Activated naive CD4-positive, alpha-beta T cell treated with anti-CD3 and anti-CD28 coated beads, Interleukin-2, amount 10 ng/mL, durations not matched to agents 7 days and 5 days (primary cell): ENCODE data around the gene BAHD1.
A peak's percentile ranks its signal among the peaks of the same experiment; 100 is the strongest.

Experiments
- CTCF ChIA-PET: fragments of 350-600 bp; sonication (Branson Sonifier 250); formaldehyde crosslinking; loops from one replicate; lab custom pipeline; 2021; ENCODE audit warnings: antibody characterized with exemption; lab: Charles Lee
- DNase-seq: peaks from one replicate; pipeline ENCODE4 v3.0.0-alpha.2; 2020
- H3K27ac Mint-ChIP-seq: one replicate; pipeline ENCODE4 v1.8.0; 2021; ENCODE audit warnings: mild to moderate bottlenecking, moderate library complexity, mixed read lengths
- H3K27me3 Mint-ChIP-seq: one replicate; pipeline ENCODE4 v1.8.0; 2021; ENCODE audit warnings: mild to moderate bottlenecking, mixed read lengths
- H3K36me3 Mint-ChIP-seq: one replicate; pipeline ENCODE4 v1.8.0; 2021; ENCODE audit warnings: mixed read lengths
- H3K4me1 Mint-ChIP-seq: one replicate; pipeline ENCODE4 v1.8.0; 2021; ENCODE audit warnings: mixed read lengths
- H3K4me3 Mint-ChIP-seq: one replicate; pipeline ENCODE4 v1.8.0; 2021; ENCODE audit warnings: mild to moderate bottlenecking, moderate library complexity, mixed read lengths
- H3K9me3 Mint-ChIP-seq: one replicate; pipeline ENCODE4 v1.8.0; 2021; ENCODE audit warnings: mixed read lengths

Gene BAHD1

DNA sequence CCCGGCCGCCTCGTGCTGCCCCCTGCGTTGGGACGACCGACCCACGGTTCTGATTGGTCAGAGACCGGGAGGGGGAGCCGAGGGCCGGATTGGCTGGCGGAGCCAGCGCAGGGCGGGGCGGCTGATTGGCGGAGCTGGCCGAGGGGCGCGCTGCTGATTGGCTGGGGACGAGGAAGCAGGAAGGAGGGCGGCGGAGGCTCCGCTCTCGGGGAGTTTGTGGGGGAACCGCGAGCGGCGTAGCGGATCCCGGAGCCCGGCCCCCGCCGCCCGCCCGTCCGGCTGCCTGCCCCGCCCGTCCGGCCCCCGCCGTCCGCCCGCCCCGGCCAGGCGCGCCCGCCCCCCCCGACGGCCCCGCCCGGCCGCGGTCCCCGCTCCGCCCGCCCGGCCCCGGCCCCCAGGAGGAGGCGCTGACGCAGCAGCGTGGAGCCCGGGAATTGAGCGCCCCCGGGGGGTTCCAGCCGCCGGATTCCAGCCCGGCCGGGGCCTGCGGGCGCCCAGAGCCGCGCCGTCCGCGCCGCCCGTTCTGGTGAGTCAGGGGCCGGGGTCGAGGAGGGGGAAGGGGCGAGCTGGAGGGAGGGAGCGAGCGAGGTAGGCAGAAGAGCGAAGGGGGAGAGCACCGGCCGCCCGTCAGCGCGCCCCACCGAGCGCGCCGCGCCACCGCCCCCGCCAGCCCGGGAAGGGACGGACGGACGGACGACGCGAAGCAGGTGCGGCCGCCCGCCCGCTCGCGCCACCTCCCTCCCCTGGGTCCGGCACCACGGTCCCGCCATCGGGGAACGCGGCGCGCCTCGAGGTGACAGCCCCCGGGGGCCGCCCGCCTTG is at the start of gene BAHD1:
Gene BAHD1 (plus strand): TSS at position 211 of the 822 bp plus-strand sequence. CDS start 17,512 bp downstream, outside the sequence.
- peaks cover 14% of the 10 kb centered on the region for H3K36me3 Mint-ChIP-seq

DNA sequence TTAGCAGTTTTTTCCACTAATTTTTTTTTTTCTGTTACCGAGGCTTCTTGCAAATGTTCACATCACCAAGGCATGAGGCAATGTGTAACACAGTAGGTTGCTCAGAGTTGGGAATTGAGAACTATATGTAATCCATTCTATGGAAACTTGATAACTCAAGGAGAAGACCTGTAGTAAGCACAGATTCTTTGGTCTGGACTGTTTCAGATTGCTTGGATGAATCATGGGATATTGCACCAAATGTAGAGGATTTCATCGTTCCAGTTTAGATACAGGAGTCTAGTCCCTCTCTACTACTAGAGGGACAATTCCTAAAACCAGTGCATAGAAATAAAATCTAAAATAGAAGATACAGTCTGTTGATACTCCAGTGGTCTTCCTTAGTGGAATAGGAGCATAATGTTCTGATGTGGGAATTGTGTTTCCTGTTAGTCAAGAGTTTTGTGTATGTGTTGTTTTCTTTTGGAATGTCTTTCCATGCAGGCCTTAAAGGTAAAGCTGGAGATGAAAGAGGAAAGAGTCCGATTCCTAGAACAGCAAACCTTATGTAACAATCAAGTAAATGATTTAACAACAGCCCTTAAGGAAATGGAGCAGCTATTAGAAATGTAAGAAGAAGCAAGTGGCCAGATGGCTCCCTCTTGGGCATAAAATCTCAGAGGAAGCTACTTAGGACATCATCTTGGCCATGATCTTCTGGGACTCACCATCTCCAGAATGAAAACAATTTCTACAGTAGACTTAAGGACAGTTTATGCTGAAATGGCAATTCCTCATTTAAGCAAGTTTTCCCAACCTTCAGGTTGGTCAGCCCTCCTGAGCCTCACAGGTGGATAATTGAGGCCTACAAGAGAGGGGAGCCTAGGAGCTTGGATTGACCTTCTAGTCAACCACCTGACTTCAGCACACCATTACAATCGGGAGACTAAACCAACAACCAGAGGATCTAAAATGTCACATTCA is 47.5 kb upstream of the BAHD1 start:
- no peak overlapping the region for H3K4me3 Mint-ChIP-seq
- H3K27ac Mint-ChIP-seq, result no peak overlapping the region
- H3K27me3 Mint-ChIP-seq, result no peaks in the 10 kb centered on the region
- H3K4me1 Mint-ChIP-seq, result peaks cover 11% of the 10 kb centered on the region
- CTCF ChIA-PET, result no interaction called here
- H3K36me3 Mint-ChIP-seq, result peaks cover 50% of the 10 kb centered on the region
- H3K9me3 Mint-ChIP-seq, result no peaks in the 10 kb centered on the region
- DNase-seq, result no peak

More for the DNA sequence above, at the start of gene BAHD1:
- peak; percentile 98 for DNase-seq
- CTCF ChIA-PET, result interaction anchor here (0.6 to 4.8 kb wide), 5 partner anchors 10 to 149 kb away, joined by 3 to 19 read pairs (median 4); no protein-coding TSS in a partner anchor
- H3K27me3 Mint-ChIP-seq, result peaks cover 70% of the 10 kb centered on the region
- H3K4me3 Mint-ChIP-seq, result peak within 1 kb of the TSS; percentile 90
- H3K27ac Mint-ChIP-seq, result peak within 1 kb of the TSS; percentile 74
- H3K9me3 Mint-ChIP-seq, result no peaks in the 10 kb centered on the region
- peaks cover 52% of the 10 kb centered on the region for H3K4me1 Mint-ChIP-seq

DNA sequence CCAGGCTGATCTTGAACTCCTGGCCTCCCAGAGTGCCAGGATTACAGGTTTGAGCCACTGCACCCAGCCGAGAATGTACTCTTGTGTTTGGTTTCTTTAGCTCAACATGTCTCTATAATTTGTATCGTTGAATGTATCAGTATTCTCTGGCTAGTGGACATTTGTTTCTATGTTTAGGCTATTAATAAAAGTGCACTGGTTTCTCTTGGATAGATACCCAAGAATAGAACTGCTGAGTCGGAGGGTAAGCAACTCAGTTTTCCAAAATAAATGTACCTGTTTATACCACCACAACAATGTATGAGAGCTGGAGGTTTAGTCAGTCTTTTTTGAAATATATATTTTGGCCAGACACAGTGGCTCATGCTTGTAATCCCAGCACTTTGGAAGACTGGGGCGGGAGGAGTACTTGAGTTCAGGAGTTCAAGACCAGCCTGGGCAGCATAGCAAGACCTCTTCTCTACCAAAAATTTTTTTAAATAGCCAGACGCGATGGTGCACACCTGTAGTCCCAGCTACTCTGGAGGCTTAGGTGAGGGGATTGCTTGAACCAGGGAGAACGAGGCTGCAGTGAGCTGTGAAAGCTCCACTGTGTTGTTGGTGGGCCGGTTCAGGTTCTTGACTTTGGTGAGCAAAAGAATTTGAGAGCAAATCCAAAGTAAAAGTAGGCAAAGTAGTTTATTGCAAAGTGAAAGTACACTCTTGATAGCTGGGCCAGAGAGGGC is 42.9 kb upstream of the BAHD1 start:
- peaks cover 26% of the 10 kb centered on the region for H3K4me1 Mint-ChIP-seq
- CTCF ChIA-PET, result interaction anchor here (0.7 to 1.7 kb wide), 6 partner anchors 11 to 78 kb away, joined by 3 to 4 read pairs (median 3); no protein-coding TSS in a partner anchor
- H3K9me3 Mint-ChIP-seq, result no peaks in the 10 kb centered on the region
- peaks cover 21% of the 10 kb centered on the region for H3K36me3 Mint-ChIP-seq
- H3K27me3 Mint-ChIP-seq, result no peaks in the 10 kb centered on the region
- H3K27ac Mint-ChIP-seq, result peak overlapping the region; percentile 73
- H3K4me3 Mint-ChIP-seq, result no peak overlapping the region
- DNase-seq, result no peak

DNA sequence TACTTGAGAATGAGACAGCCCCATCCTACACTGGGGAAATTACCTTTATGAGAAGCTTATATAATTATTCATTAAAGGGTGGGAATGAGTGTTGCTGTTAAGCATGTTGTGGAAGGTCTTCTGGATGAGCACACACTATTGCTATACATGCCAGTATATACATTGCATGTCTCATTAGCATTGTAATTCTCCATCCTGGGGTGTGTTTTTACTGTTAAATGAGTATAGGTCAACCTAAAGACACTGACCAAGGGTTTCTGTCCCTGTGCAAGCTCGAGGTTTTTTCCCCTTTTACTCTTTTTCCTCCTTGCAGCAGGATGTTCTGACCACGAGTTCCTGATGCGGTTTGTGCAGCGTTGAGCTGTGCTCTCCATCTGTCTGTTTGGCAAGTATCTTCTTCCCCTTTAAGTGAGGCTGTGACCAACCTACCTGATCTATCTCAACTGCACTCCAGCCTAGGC is 42.3 kb upstream of the BAHD1 start:
- peak overlapping the region; percentile 73 for H3K27ac Mint-ChIP-seq
- DNase-seq, result no peak
- no peaks in the 10 kb centered on the region for H3K9me3 Mint-ChIP-seq
- H3K27me3 Mint-ChIP-seq, result no peaks in the 10 kb centered on the region
- H3K4me3 Mint-ChIP-seq, result no peak overlapping the region
- H3K36me3 Mint-ChIP-seq, result peaks cover 15% of the 10 kb centered on the region
- H3K4me1 Mint-ChIP-seq, result peaks cover 27% of the 10 kb centered on the region
- CTCF ChIA-PET, result interaction anchor here (0.6 to 1.7 kb wide), 5 partner anchors 14 to 61 kb away, joined by 3 to 4 read pairs (median 3); no protein-coding TSS in a partner anchor

DNA sequence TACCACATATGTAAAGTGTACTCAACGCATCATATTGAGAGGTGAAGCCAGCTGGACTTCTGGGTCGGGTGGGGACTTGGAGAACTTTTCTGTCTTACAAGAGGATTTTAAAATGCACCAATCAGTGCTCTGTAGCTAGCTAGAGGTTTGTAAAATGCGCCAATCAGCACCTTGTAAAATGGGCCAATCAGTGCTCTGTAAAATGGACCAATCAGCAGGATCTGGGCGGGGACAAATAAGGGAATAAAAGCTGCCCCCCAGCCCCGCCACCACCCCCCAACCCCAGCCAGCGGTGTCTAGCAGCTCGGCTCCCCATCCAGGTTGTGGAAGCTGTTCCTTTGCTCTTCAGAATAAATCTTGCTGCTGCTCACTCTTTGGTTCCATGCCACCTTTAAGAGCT is 41.4 kb upstream of the BAHD1 start:
- peaks cover 11% of the 10 kb centered on the region for H3K36me3 Mint-ChIP-seq
- no peak overlapping the region for H3K4me3 Mint-ChIP-seq
- H3K9me3 Mint-ChIP-seq, result no peaks in the 10 kb centered on the region
- no peak overlapping the region for H3K27ac Mint-ChIP-seq
- no peak for DNase-seq
- H3K27me3 Mint-ChIP-seq, result no peaks in the 10 kb centered on the region
- H3K4me1 Mint-ChIP-seq, result peaks cover 32% of the 10 kb centered on the region
- CTCF ChIA-PET, result interaction anchor here (0.6 kb wide), 1 partner anchor 151 kb away, joined by 3 read pairs; no protein-coding TSS in a partner anchor

DNA sequence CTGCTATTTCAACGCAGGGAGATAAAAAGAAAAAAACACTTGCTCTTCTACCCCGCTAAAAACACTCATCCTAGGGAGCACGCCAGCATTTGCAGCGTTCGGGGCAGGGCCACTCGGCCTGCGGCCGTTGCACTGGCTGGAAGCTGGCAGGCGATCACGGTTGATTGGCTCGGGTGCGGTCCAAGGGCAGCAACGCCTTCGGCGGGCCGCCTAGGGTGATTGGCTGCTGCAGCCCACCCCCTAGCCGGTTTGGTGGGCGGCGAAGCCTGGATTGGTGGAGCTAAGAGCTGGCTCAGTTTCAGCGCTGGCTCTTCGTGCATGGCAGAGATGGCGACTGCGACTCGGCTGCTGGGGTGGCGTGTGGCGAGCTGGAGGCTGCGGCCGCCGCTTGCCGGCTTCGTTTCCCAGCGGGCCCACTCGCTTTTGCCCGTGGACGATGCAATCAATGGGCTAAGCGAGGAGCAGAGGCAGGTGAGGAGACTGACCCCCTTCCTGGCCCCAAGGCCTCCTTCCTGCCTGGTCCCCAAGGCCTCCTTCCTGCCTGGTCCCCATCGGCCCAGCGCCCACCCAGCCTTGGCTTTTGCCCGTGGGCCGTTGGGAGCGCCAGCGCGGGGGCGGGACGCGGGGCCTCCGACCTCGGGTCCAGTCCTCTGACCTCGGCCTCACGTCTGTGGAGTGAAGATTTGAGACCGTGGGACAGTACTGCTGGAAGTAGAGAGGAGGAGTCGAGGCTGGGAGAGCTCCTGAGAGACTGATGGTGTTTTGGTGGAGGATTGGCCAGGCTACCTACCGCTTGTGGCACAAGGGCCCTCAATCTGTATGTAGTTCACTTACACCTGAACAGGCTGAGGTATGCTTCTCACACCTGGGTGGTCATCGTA is 35.0 kb upstream of the BAHD1 start, which contains the start of gene IVD:
Gene IVD (plus strand): TSS at position 295 of the 881 bp plus-strand sequence. CDS start 33 bp downstream, at position 328.
- H3K27ac Mint-ChIP-seq, result peak within 1 kb of the TSS; percentile 75
- H3K36me3 Mint-ChIP-seq, result peaks cover 20% of the 10 kb centered on the region
- peak within 1 kb of the TSS; percentile 88 for H3K4me3 Mint-ChIP-seq
- CTCF ChIA-PET, result interaction anchor here (1.2 to 2.4 kb wide), 3 partner anchors 15 to 45 kb away, joined by 3 to 8 read pairs (median 5); no protein-coding TSS in a partner anchor
- H3K9me3 Mint-ChIP-seq, result no peaks in the 10 kb centered on the region
- H3K27me3 Mint-ChIP-seq, result no peaks in the 10 kb centered on the region
- DNase-seq, result peak; percentile 91
- peaks cover 52% of the 10 kb centered on the region for H3K4me1 Mint-ChIP-seq

DNA sequence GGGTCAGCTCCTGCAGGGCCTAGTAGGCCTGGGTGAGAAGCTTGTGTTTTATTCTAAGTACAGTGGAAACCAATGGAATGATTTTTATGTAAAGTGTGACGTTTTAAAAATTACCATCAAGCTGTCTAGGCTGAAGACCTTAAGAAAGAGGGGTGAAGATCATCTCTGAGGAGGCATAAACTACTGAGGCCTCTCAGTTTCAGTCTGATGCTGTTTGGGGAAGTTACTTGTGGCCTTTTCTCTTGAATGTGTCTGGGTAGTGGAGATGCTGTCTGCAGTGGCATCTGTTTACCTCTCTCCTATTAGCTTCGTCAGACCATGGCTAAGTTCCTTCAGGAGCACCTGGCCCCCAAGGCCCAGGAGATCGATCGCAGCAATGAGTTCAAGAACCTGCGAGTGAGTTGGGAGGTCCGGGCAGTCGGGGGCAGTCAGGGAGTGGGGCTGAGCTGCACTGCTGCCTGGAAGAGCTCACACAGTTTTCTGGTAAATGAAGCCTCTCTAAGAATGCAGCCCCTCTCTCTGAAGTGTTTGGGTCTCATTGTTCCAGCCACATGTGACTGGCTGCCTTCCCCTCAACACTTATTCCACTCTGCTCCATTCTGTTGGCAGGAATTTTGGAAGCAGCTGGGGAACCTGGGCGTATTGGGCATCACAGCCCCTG is 33.3 kb upstream of the BAHD1 start:
- Mint-ChIP-seq H3K4me1 (peaks cover 52% of the 10 kb centered on the region), H3K4me3 (no peak overlapping the region), H3K36me3 (peaks cover 35% of the 10 kb centered on the region), H3K9me3 (no peaks in the 10 kb centered on the region), H3K27me3 (no peaks in the 10 kb centered on the region), H3K27ac (peak overlapping the region; percentile 38)
- CTCF ChIA-PET, result interaction anchor here (1.6 to 3.0 kb wide), 3 partner anchors 13 to 69 kb away, joined by 5 to 13 read pairs (median 8); no protein-coding TSS in a partner anchor
- no peak for DNase-seq

DNA sequence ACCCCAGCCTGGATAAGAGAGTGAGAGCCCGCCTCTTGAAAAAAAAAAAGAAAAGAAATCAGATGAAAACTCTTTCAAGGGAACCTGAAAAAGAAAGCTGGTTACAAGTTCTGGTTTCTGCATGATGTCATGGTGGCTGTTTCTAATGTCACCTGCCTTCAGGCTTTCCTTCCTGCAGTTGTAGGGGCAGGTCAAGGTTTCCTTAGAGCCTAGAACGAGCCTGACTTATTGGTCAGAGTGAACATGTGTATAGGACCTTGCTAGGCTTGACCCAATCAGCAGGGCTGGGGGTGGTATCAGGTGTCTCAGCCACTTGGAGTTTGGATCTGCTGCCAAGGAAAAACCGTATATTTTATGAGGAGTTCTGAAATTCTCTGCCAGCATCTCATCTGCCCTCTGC is 31.4 kb upstream of the BAHD1 start:
- no peaks in the 10 kb centered on the region for H3K9me3 Mint-ChIP-seq
- peak overlapping the region; percentile 45 for H3K27ac Mint-ChIP-seq
- DNase-seq, result peak; percentile 29
- peaks cover 46% of the 10 kb centered on the region for H3K4me1 Mint-ChIP-seq
- no peaks in the 10 kb centered on the region for H3K27me3 Mint-ChIP-seq
- CTCF ChIA-PET, result interaction anchor here (0.6 to 3.0 kb wide), 3 partner anchors 25 to 71 kb away, joined by 3 to 13 read pairs (median 10); no protein-coding TSS in a partner anchor
- peaks cover 43% of the 10 kb centered on the region for H3K36me3 Mint-ChIP-seq
- no peak overlapping the region for H3K4me3 Mint-ChIP-seq

DNA sequence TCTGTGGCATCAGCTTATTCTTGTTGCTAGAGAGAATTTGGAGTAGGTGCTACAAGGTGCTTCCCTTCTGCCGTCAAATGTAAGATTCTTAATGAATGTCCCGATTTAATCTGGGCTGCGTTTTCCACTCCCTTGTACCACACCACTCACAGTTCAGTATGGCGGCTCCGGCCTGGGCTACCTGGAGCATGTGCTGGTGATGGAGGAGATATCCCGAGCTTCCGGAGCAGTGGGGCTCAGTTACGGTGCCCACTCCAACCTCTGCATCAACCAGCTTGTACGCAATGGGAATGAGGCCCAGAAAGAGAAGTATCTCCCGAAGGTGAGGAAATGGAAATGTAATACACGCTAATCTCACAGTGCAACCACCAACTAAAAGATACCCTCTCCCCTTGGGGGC is 30.3 kb upstream of the BAHD1 start:
- Mint-ChIP-seq H3K27me3 (no peaks in the 10 kb centered on the region), H3K4me3 (no peak overlapping the region), H3K4me1 (peaks cover 36% of the 10 kb centered on the region), H3K36me3 (peaks cover 50% of the 10 kb centered on the region), H3K9me3 (no peaks in the 10 kb centered on the region), H3K27ac (no peak overlapping the region)
- CTCF ChIA-PET, result interaction anchor here (0.8 to 2.2 kb wide), 4 partner anchors 11 to 73 kb away, joined by 3 to 10 read pairs (median 4); no protein-coding TSS in a partner anchor
- DNase-seq, result no peak

DNA sequence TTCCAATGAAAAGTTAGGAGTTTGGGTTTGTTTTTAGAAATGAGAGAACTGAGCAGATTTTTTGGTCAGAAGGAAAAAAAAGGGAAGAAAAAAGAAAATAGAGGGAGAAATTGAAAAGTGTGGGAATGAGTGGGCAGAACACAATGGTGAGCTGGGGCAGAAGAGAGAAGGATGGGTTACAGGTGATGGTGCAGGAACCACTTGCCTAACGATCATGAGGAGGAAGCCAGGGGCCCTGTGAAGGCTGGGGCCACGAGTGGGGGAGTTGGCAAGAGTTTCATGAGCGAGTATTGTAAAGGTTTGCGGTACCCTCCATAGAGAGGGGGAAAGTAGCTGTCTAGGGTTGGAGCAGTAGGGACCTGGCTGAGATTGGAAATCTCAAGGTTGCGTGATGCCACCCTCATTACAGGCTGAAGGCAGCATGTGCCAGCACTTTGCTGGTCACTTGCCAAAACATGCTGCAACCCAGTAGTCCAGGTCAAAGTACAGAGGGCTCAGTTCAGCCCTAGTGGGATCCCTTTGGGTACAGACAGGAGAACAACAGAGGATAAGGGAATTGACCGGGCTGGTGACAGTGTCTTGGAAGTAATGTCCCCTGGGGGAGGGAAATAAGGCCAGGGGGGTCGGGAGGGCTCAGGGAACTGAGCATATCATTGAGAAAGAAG is 28.5 kb upstream of the BAHD1 start:
- no peak overlapping the region for H3K27ac Mint-ChIP-seq

DNA sequence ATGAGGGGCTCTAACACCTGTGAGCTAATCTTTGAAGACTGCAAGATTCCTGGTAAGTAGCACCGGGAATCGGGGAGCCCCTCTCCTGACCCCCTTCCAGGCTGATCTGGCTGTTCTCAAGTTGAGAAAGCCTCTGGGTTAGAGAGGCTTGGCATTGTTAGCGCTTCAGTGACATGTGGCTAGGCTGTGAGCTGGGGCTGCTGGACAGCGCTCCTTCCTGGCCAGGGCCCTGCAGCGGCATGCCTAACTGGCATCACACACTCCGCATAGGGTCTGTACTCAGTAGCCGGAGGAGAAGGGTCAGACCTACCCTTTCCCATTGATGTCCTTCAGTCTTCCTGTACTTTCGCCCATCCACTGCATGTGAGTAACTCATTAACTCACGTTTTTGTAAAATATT is 27.7 kb upstream of the BAHD1 start:
- H3K36me3 Mint-ChIP-seq, result peaks cover 51% of the 10 kb centered on the region
- H3K4me1 Mint-ChIP-seq, result peaks cover 16% of the 10 kb centered on the region
- CTCF ChIA-PET, result interaction anchor here (1.3 to 1.4 kb wide), 2 partner anchors 69 to 75 kb away, joined by 3 to 4 read pairs; no protein-coding TSS in a partner anchor

More for the DNA sequence above, 28.5 kb upstream of the BAHD1 start:
- CTCF ChIA-PET, result interaction anchor here (1.4 kb wide), 1 partner anchor 74 kb away, joined by 4 read pairs; no protein-coding TSS in a partner anchor
- DNase-seq, result no peak
- Mint-ChIP-seq H3K4me3 (no peak overlapping the region), H3K9me3 (no peaks in the 10 kb centered on the region), H3K4me1 (peaks cover 24% of the 10 kb centered on the region), H3K27me3 (no peaks in the 10 kb centered on the region), H3K36me3 (peaks cover 52% of the 10 kb centered on the region)

More for the DNA sequence above, 27.7 kb upstream of the BAHD1 start:
- Mint-ChIP-seq H3K27me3 (no peaks in the 10 kb centered on the region), H3K9me3 (no peaks in the 10 kb centered on the region), H3K27ac (no peak overlapping the region), H3K4me3 (no peak overlapping the region)
- no peak for DNase-seq
